ENCODE measurements around the gene MOXD1.

GRCh38 chr6:132298344-132298949 is 102.8 kb downstream of the MOXD1 start:
- peak; percentile 71 for TF ChIP-seq CTCF (IDR thresholded peaks at IDR 0.05)
- no peak for TF ChIP-seq ZFX (IDR thresholded peaks at IDR 0.05; ENCODE audit: borderline replicate concordance)
